ENCODE measurements around the gene NHS. TPM values are rescaled to one million over a fixed set of nuclear protein-coding genes. Genes with fewer than 3 reads are reported as not detected.

NHS gene
- total RNA-seq, 1 donor from 2014 or later: 8.3 TPM

DNA sequence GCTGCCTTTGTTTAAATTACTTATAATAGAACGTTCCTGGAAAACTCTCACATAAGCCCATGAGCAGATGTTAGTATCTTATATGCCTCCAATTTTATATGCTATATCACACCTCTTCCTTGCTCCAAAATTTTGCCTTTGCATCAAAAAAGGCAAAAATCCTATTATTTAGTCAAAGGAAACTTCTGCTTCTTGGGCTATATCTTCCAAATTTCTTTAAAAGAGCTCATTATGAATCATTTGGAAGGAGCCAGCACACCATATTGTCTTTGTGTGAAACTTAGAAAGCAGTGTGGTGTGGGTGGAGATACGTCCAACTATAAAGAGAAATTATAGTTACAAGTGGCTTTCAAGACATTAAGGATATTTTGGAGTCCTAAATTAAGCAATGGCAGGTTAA lies 35.7 kb downstream of the NHS start:
- H3K4me3 ChIP-seq: no peak overlapping the region
- DNase-seq (ENCODE audit: extremely low spot score in 2 of 2): no peak
- H3K4me1 ChIP-seq: peaks cover 12% of the 10 kb centered on the region
- intact Hi-C loops (cut with DNase I): no loop called here
- no peak overlapping the region for H3K27ac ChIP-seq
- no peaks in the 10 kb centered on the region for H3K27me3 ChIP-seq
- no peaks in the 10 kb centered on the region for H3K36me3 ChIP-seq
- TF ChIP-seq POLR2AphosphoS5 (IDR thresholded peaks at IDR 0.05; ENCODE audit: insufficient read depth in 1 of 2, low read depth in 1 of 2) (no peak), POLR2A (IDR thresholded peaks at IDR 0.05) (no peak), CTCF (IDR thresholded peaks at IDR 0.05) (no peak)
- no peaks in the 10 kb centered on the region for H3K9me3 ChIP-seq

DNA sequence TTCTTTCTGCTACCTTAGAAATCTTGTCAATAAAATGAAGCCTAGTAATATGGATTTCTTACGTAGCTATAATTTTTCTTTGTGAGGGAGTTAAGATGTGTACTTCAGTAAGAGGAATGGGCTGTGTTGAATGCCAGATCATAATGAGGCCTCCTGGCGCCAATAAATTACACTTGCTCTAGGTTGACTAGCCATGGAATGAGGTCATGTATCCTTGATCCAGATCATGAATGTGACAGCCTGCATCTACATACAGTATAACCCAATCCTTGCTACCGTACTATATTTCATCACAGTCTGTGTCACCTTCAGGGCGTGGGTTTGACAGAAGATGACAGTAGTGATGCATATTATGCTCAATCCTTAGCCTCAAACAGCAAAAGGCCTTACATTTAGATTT lies 36.2 kb downstream of the NHS start:
- H3K4me1 ChIP-seq: peaks cover 12% of the 10 kb centered on the region
- no peaks in the 10 kb centered on the region for H3K27me3 ChIP-seq
- intact Hi-C loops (cut with DNase I): no loop called here
- no peaks in the 10 kb centered on the region for H3K36me3 ChIP-seq
- no peak for TF ChIP-seq POLR2A (IDR thresholded peaks at IDR 0.05)
- no peak for TF ChIP-seq POLR2AphosphoS5 (IDR thresholded peaks at IDR 0.05; ENCODE audit: insufficient read depth in 1 of 2, low read depth in 1 of 2)
- no peak for TF ChIP-seq CTCF (IDR thresholded peaks at IDR 0.05)
- no peak for DNase-seq (ENCODE audit: extremely low spot score in 2 of 2)
- H3K9me3 ChIP-seq: no peaks in the 10 kb centered on the region
- no peak overlapping the region for H3K27ac ChIP-seq
- no peak overlapping the region for H3K4me3 ChIP-seq

DNA sequence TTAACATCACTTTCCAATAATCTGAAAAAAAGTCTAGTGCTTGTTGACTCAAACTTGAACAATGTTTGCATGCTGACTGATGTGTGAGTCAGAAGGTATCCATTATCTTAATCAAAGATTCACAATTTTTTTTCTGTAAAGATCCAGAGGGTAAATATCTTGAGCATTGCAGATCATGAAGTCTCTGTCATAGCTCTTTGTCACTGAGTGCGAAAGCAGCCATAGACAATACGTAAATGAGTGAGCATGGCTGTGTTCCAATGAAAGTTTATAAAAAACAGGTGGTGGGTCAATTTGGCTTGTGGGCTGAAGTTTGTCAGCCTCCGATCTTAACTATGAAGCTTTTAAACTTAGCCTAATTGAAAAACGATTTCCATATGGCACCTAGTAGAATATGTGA lies 37.7 kb downstream of the NHS start:
- Histone ChIP-seq H3K9me3 (no peaks in the 10 kb centered on the region), H3K4me3 (no peak overlapping the region), H3K27me3 (no peaks in the 10 kb centered on the region), H3K36me3 (no peaks in the 10 kb centered on the region), H3K4me1 (peaks cover 12% of the 10 kb centered on the region), H3K27ac (no peak overlapping the region)
- TF ChIP-seq POLR2A (IDR thresholded peaks at IDR 0.05) (no peak), POLR2AphosphoS5 (IDR thresholded peaks at IDR 0.05; ENCODE audit: insufficient read depth in 1 of 2, low read depth in 1 of 2) (no peak), CTCF (IDR thresholded peaks at IDR 0.05) (no peak)
- no peak for DNase-seq (ENCODE audit: extremely low spot score in 2 of 2)
- intact Hi-C loops (cut with DNase I): no loop called here

- Histone ChIP-seq H3K4me3 (no peak overlapping the region), H3K9me3 (no peaks in the 10 kb centered on the region), H3K27me3 (no peaks in the 10 kb centered on the region), H3K27ac (no peak overlapping the region), H3K36me3 (no peaks in the 10 kb centered on the region), H3K4me1 (peaks cover 12% of the 10 kb centered on the region)
- TF ChIP-seq POLR2A (IDR thresholded peaks at IDR 0.05) (no peak), CTCF (IDR thresholded peaks at IDR 0.05) (no peak), POLR2AphosphoS5 (IDR thresholded peaks at IDR 0.05; ENCODE audit: insufficient read depth in 1 of 2, low read depth in 1 of 2) (peak in 1 of 2 donors; percentile 26)
- no peak for DNase-seq (ENCODE audit: extremely low spot score in 2 of 2)
- intact Hi-C loops (cut with DNase I): no loop called here
These were observed 38.2 kb downstream of the NHS start for GRCh38 chrX:17413228-17413627.

DNA sequence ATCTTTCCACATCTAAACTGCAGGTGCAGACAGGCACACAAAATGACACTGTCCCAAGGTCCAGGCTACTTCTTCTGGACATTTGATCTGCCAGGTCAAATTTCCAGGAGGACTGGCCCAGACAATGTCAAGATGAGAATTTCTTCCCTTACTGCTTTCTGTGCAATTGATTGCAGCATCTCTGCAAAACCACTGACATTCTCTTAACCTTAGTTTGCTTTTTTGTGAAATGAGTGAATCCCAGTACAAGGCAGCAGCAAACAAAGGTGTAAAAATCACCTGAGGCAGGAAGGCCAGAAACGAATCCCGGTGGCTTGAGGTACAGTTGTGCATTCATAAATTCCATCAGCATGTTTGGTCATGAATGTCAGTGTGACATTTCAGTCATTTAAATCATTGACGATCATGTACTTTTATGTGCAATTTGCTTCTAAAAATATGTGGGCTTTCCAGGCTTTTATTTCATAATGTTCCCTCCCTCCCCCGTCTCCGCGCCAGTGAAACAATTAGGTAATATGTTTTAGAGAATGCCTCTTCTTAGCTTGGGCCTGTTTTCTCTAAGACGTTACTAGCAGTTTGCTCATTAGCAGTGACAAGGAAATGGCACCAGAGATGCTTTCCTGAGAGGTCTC lies 39.1 kb downstream of the NHS start:
- TF ChIP-seq POLR2AphosphoS5 (IDR thresholded peaks at IDR 0.05; ENCODE audit: insufficient read depth in 1 of 2, low read depth in 1 of 2) (no peak), POLR2A (IDR thresholded peaks at IDR 0.05) (no peak), CTCF (IDR thresholded peaks at IDR 0.05) (no peak)
- no peak overlapping the region for H3K4me3 ChIP-seq
- H3K9me3 ChIP-seq: no peaks in the 10 kb centered on the region
- intact Hi-C loops (cut with DNase I): no loop called here
- H3K36me3 ChIP-seq: no peaks in the 10 kb centered on the region
- DNase-seq (ENCODE audit: extremely low spot score in 2 of 2): no peak
- peak overlapping the region; percentile 44 for H3K27ac ChIP-seq
- H3K27me3 ChIP-seq: no peaks in the 10 kb centered on the region
- H3K4me1 ChIP-seq: peaks cover 12% of the 10 kb centered on the region

Data from vagina (tissue), 2 donors.